C4-2B (cell line): ENCODE data around the gene HECW1.

Experiments used
- ZFX ChIP-seq: fragments of 450-650 bp; IDR thresholded peaks from 2 replicates; pipeline ENCODE4 v1.6.1; 2017
- TF ChIP-seq, protein P1 (sequence below): fragments of 450-650 bp; conservative IDR thresholded peaks from 2 replicates; pipeline ENCODE4 v1.5.1; 2017; ENCODE audit warnings: mild to moderate bottlenecking

DNA sequence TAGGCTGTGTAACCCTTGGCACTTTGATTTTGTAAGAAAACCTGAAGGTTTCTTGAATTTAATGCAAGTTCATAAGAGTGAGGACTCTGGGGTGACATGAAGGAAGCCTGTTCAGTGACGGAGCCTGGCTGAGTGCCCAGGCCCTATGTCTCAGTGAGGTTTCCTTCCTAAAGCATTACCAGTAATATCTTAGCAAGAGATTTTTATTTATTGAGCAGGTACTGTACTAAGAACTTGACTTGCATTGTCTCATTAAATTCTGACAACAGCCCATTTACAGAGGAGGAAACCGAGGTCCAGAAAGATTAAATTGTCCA lies 197.2 kb downstream of the HECW1 start:
- TF ChIP-seq, protein P1, sequence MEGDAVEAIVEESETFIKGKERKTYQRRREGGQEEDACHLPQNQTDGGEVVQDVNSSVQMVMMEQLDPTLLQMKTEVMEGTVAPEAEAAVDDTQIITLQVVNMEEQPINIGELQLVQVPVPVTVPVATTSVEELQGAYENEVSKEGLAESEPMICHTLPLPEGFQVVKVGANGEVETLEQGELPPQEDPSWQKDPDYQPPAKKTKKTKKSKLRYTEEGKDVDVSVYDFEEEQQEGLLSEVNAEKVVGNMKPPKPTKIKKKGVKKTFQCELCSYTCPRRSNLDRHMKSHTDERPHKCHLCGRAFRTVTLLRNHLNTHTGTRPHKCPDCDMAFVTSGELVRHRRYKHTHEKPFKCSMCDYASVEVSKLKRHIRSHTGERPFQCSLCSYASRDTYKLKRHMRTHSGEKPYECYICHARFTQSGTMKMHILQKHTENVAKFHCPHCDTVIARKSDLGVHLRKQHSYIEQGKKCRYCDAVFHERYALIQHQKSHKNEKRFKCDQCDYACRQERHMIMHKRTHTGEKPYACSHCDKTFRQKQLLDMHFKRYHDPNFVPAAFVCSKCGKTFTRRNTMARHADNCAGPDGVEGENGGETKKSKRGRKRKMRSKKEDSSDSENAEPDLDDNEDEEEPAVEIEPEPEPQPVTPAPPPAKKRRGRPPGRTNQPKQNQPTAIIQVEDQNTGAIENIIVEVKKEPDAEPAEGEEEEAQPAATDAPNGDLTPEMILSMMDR, result no peak
- TF ChIP-seq ZFX, result no peak
